Measurements from ENCODE around the gene SHISA4.
"Not testable (repeated sequence)": the region's sequence is repeated elsewhere in the genome, so short reads cannot be mapped to it uniquely, and the experiment has no call there.

The SHISA4 gene

GRCh38 chr1:201888282-201889089 is at the start of gene SHISA4:
SHISA4 (plus strand) TSS chr1:201888898; CDS start chr1:201888995, 97 bp downstream.
- DNase-seq (ENCODE audit: low read depth in 2 of 2), result no peak

- DNase-seq (ENCODE audit: low read depth in 2 of 2), result not testable (repeated sequence)
These were observed 49.6 kb upstream of the SHISA4 start for GRCh38 chr1:201839089-201839488.

GRCh38 chr1:201840055-201840454 is 48.6 kb upstream of the SHISA4 start:
- no peak for DNase-seq (ENCODE audit: low read depth in 2 of 2)

- no peak for DNase-seq (ENCODE audit: low read depth in 2 of 2)
These were observed 48.2 kb upstream of the SHISA4 start for GRCh38 chr1:201840490-201840889.

- DNase-seq (ENCODE audit: low read depth in 2 of 2), result no peak
These were observed 47.3 kb upstream of the SHISA4 start for GRCh38 chr1:201841265-201841912.

- no peak for DNase-seq (ENCODE audit: low read depth in 2 of 2)
These were observed 46.1 kb upstream of the SHISA4 start for GRCh38 chr1:201842472-201843027.

GRCh38 chr1:201845331-201846083 is 43.2 kb upstream of the SHISA4 start:
- DNase-seq (ENCODE audit: low read depth in 2 of 2), result no peak

GRCh38 chr1:201847150-201847549 is 41.5 kb upstream of the SHISA4 start:
- DNase-seq (ENCODE audit: low read depth in 2 of 2), result no peak

GRCh38 chr1:201848230-201848629 is 40.5 kb upstream of the SHISA4 start:
- DNase-seq (ENCODE audit: low read depth in 2 of 2), result no peak

- DNase-seq (ENCODE audit: low read depth in 2 of 2), result no peak
These were observed 39.2 kb upstream of the SHISA4 start for GRCh38 chr1:201849372-201850052.

GRCh38 chr1:201850053-201850397 is 38.7 kb upstream of the SHISA4 start:
- DNase-seq (ENCODE audit: low read depth in 2 of 2), result no peak

GRCh38 chr1:201851949-201852348 is 36.7 kb upstream of the SHISA4 start:
- DNase-seq (ENCODE audit: low read depth in 2 of 2), result no peak

GRCh38 chr1:201856722-201857121 is 32.0 kb upstream of the SHISA4 start:
- not testable (repeated sequence) for DNase-seq (ENCODE audit: low read depth in 2 of 2)

GRCh38 chr1:201859424-201859823 is 29.3 kb upstream of the SHISA4 start:
- no peak for DNase-seq (ENCODE audit: low read depth in 2 of 2)

GRCh38 chr1:201861448-201861847 is 27.2 kb upstream of the SHISA4 start:
- DNase-seq (ENCODE audit: low read depth in 2 of 2), result no peak

- no peak for DNase-seq (ENCODE audit: low read depth in 2 of 2)
These were observed 18.3 kb upstream of the SHISA4 start for GRCh38 chr1:201870397-201870796.

GRCh38 chr1:201874672-201875071 is 14.0 kb upstream of the SHISA4 start:
- DNase-seq (ENCODE audit: low read depth in 2 of 2), result no peak

GRCh38 chr1:201876148-201876818 is 12.4 kb upstream of the SHISA4 start:
- DNase-seq (ENCODE audit: low read depth in 2 of 2), result no peak

GRCh38 chr1:201877877-201878401 is 10.8 kb upstream of the SHISA4 start:
- no peak for DNase-seq (ENCODE audit: low read depth in 2 of 2)

GRCh38 chr1:201880928-201881571 is 7.6 kb upstream of the SHISA4 start:
- no peak for DNase-seq (ENCODE audit: low read depth in 2 of 2)
